ENCODE data around the gene DYNC1I1. TPM values are rescaled to one million over a fixed set of nuclear protein-coding genes. Genes with fewer than 3 reads are reported as not detected.

The DYNC1I1 gene
- total and polyA plus RNA-seq, 2 experiments from 2014 or later, result 20.6 to 24.4 TPM

DNA sequence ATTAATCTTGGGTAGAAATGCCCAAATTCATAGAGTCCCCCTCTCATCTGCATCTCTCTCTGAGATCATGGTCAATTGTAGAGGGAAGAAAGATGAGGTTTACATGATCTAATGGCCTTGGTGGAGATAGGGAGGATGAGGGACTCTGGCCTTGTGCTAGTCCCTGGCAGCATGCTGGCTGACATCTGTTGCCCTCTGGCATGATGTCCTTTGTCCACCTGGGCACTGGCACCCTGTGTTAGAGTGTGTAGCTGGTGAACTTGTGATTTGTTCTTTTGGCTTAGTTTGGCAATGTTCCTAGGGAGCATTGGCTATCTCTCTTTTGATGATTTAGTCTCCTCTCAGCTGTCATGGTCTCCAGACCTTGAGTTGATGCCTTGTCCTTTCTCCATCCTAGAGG, 103.2 kb downstream of the DYNC1I1 start:
- Histone ChIP-seq H3K9me3 (ENCODE audit: low read depth) (no peaks in the 10 kb centered on the region), H3K36me3 (no peaks in the 10 kb centered on the region), H3K4me1 (ENCODE audit: low read depth) (no peaks in the 10 kb centered on the region), H3K4me3 (no peak overlapping the region), H3K27ac (no peak overlapping the region), H3K27me3 (no peaks in the 10 kb centered on the region)
- DNase-seq (ENCODE audit: low read depth in 1 of 2, low spot score in 1 of 2), result no peak
- TF ChIP-seq, protein P1, sequence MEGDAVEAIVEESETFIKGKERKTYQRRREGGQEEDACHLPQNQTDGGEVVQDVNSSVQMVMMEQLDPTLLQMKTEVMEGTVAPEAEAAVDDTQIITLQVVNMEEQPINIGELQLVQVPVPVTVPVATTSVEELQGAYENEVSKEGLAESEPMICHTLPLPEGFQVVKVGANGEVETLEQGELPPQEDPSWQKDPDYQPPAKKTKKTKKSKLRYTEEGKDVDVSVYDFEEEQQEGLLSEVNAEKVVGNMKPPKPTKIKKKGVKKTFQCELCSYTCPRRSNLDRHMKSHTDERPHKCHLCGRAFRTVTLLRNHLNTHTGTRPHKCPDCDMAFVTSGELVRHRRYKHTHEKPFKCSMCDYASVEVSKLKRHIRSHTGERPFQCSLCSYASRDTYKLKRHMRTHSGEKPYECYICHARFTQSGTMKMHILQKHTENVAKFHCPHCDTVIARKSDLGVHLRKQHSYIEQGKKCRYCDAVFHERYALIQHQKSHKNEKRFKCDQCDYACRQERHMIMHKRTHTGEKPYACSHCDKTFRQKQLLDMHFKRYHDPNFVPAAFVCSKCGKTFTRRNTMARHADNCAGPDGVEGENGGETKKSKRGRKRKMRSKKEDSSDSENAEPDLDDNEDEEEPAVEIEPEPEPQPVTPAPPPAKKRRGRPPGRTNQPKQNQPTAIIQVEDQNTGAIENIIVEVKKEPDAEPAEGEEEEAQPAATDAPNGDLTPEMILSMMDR (IDR thresholded peaks at IDR 0.05; ENCODE audit: low read depth, low read length), result no peak

DNA sequence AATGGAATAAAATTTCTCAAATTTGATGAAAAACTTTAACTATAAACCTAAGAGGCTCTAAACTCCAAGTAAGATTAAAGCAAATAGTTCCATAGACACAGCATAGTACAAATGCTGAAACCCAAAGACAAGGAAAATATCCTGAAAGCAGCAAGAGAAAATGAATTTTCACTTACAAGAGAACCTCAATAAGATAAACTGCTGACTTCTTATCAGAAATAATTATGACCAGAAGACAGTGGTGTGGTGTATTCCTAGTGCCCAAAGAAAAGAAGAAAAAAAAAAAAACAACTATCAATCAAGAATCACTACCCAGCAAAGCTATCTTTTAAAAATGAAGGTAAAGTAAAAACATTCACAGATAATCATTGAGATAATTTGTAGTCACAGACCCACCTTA, 106.3 kb downstream of the DYNC1I1 start:
- Histone ChIP-seq H3K4me3 (no peak overlapping the region), H3K27ac (no peak overlapping the region), H3K36me3 (no peaks in the 10 kb centered on the region), H3K4me1 (ENCODE audit: low read depth) (no peaks in the 10 kb centered on the region), H3K9me3 (ENCODE audit: low read depth) (no peaks in the 10 kb centered on the region), H3K27me3 (no peaks in the 10 kb centered on the region)
- TF ChIP-seq, protein P1 (IDR thresholded peaks at IDR 0.05; ENCODE audit: low read depth, low read length), result no peak
- DNase-seq (ENCODE audit: low read depth in 1 of 2, low spot score in 1 of 2), result no peak

DNA sequence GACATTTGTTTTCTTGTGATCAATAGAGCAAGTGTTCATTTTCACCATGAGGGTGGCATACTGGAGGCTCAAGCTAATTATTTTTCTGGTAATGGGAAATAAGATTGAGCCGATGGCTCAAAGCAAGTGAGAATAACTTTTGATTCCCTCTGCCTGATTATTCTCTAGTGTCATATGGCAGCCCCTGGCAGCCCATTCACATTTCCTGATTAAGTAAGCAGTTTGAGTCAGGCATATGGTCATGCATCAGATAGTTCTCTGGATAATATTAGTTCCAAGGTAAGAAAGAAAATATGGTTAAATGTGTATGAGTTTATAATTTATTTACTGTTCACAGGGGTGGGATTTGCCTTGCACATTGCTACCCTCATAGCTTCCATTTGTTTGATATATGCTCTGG, 109.2 kb downstream of the DYNC1I1 start:
- TF ChIP-seq, protein P1 (IDR thresholded peaks at IDR 0.05; ENCODE audit: low read depth, low read length), result no peak
- Histone ChIP-seq H3K27ac (no peak overlapping the region), H3K36me3 (no peaks in the 10 kb centered on the region), H3K9me3 (ENCODE audit: low read depth) (no peaks in the 10 kb centered on the region), H3K4me1 (ENCODE audit: low read depth) (no peaks in the 10 kb centered on the region), H3K4me3 (no peak overlapping the region), H3K27me3 (no peaks in the 10 kb centered on the region)
- no peak for DNase-seq (ENCODE audit: low read depth in 1 of 2, low spot score in 1 of 2)

GRCh38 chr7:95883217-95883616, 110.9 kb downstream of the DYNC1I1 start:
- Histone ChIP-seq H3K4me1 (ENCODE audit: low read depth) (no peaks in the 10 kb centered on the region), H3K9me3 (ENCODE audit: low read depth) (no peaks in the 10 kb centered on the region), H3K27ac (no peak overlapping the region), H3K4me3 (no peak overlapping the region), H3K36me3 (no peaks in the 10 kb centered on the region), H3K27me3 (no peaks in the 10 kb centered on the region)
- no peak for DNase-seq (ENCODE audit: low read depth in 1 of 2, low spot score in 1 of 2)
- TF ChIP-seq, protein P1 (IDR thresholded peaks at IDR 0.05; ENCODE audit: low read depth, low read length), result no peak

DNA sequence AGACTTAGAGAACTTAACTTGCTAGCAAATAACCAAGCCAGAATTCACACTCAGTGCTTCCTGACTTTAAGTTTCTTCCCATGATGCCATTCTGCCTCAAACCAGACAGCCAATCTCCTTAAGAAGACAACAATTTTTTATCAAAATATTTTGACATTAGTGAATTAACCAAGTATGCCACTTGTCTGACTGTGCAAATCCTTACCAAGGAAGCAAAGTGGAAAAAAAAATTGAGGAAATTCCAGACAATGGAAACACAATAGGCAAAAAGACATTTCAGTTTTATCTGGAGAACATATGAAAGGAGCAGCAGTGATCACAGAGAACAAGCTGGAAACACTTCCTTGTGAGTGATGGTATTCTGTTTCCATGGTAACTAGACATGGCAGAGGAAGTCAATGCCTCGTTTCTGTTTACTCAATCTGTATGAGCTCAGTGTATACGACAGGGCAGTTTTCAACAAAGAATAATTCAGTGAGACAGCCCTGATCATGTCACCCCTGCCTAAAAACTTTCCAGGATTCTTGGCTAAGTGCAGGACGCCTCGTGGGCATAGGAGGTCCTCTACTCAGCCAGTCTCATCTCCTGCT, 114.2 kb downstream of the DYNC1I1 start:
- TF ChIP-seq, protein P1 (IDR thresholded peaks at IDR 0.05; ENCODE audit: low read depth, low read length), result no peak
- peak in 1 of 2 donors; percentile 11 for DNase-seq (ENCODE audit: low read depth in 1 of 2, low spot score in 1 of 2)
- Histone ChIP-seq H3K27me3 (no peaks in the 10 kb centered on the region), H3K9me3 (ENCODE audit: low read depth) (no peaks in the 10 kb centered on the region), H3K36me3 (no peaks in the 10 kb centered on the region), H3K4me1 (ENCODE audit: low read depth) (no peaks in the 10 kb centered on the region), H3K4me3 (no peak overlapping the region), H3K27ac (no peak overlapping the region)
